Activated T-helper 17 cell treated with anti-CD3 and anti-CD28 coated beads, Interleukin-2, amount 50 U/mL, for 72 hours (primary cell): ENCODE measurements around the gene MIS18A. TPM values are rescaled to one million over a fixed set of nuclear protein-coding genes. Genes with fewer than 3 reads are reported as not detected.
"Not testable (repeated sequence)": the region's sequence is repeated elsewhere in the genome, so short reads cannot be mapped to it uniquely, and the experiment has no call there.

ENCODE experiments used
- ATAC-seq: fragments of 150-1000 bp; cut with Tn5 transposase; replicated peaks from 2 replicates; pipeline ENCODE4 v1.10.0; 2021; ENCODE audit warnings: mild to moderate bottlenecking, moderate library complexity
- H3K27ac Mint-ChIP-seq: one replicate; pipeline ENCODE4 v1.8.0; 2022; ENCODE audit warnings: mixed read lengths
- H3K27me3 Mint-ChIP-seq: one replicate; pipeline ENCODE4 v1.8.0; 2022; ENCODE audit warnings: mixed read lengths
- H3K36me3 Mint-ChIP-seq: one replicate; pipeline ENCODE4 v1.8.0; 2022; ENCODE audit warnings: low read depth, mild to moderate bottlenecking, mixed read lengths
- H3K4me1 Mint-ChIP-seq: one replicate; pipeline ENCODE4 v1.8.0; 2022; ENCODE audit warnings: mixed read lengths
- H3K4me3 Mint-ChIP-seq: one replicate; pipeline ENCODE4 v1.8.0; 2022; ENCODE audit warnings: mild to moderate bottlenecking, mixed read lengths
- H3K9me3 Mint-ChIP-seq: one replicate; pipeline ENCODE4 v1.8.0; 2022; ENCODE audit warnings: mixed read lengths
- total RNA-seq, 2 donors: library from RNA; stranded (reverse); gene quantifications; one replicate each; pipeline ENCODE4 v1.2.3, GENCODE V29; 2022

Gene MIS18A
- total RNA-seq, 2 donors from 2014 or later = 15.3 to 22.4 TPM

GRCh38 chr21:32312326-32312725 lies 33.5 kb upstream of the MIS18A start:
- H3K27ac Mint-ChIP-seq = no peak overlapping the region
- no peaks in the 10 kb centered on the region for H3K4me1 Mint-ChIP-seq
- no peak overlapping the region for H3K4me3 Mint-ChIP-seq
- ATAC-seq = no peak
- no peaks in the 10 kb centered on the region for H3K9me3 Mint-ChIP-seq
- H3K27me3 Mint-ChIP-seq = no peaks in the 10 kb centered on the region
- peaks cover 73% of the 10 kb centered on the region for H3K36me3 Mint-ChIP-seq

GRCh38 chr21:32311621-32312020 lies 32.8 kb upstream of the MIS18A start:
- ATAC-seq = no peak
- H3K36me3 Mint-ChIP-seq = peaks cover 75% of the 10 kb centered on the region
- no peak overlapping the region for H3K27ac Mint-ChIP-seq
- H3K27me3 Mint-ChIP-seq = no peaks in the 10 kb centered on the region
- H3K4me3 Mint-ChIP-seq = no peak overlapping the region
- no peaks in the 10 kb centered on the region for H3K4me1 Mint-ChIP-seq
- H3K9me3 Mint-ChIP-seq = no peaks in the 10 kb centered on the region

- H3K27me3 Mint-ChIP-seq, H3K9me3 Mint-ChIP-seq, H3K27ac Mint-ChIP-seq, H3K4me1 Mint-ChIP-seq, ATAC-seq, H3K4me3 Mint-ChIP-seq: not testable (repeated sequence)
- peaks cover 70% of the 10 kb centered on the region for H3K36me3 Mint-ChIP-seq
Observed at GRCh38 chr21:32310976-32311375, 32.1 kb upstream of the MIS18A start.

- peaks cover 63% of the 10 kb centered on the region for H3K36me3 Mint-ChIP-seq
- no peak overlapping the region for H3K27ac Mint-ChIP-seq
- H3K9me3 Mint-ChIP-seq = no peaks in the 10 kb centered on the region
- H3K27me3 Mint-ChIP-seq = no peaks in the 10 kb centered on the region
- no peak for ATAC-seq
- H3K4me3 Mint-ChIP-seq = no peak overlapping the region
- H3K4me1 Mint-ChIP-seq = no peaks in the 10 kb centered on the region
Observed at GRCh38 chr21:32309906-32310460, 31.1 kb upstream of the MIS18A start.

- Mint-ChIP-seq H3K36me3 (peaks cover 52% of the 10 kb centered on the region), H3K27me3 (no peaks in the 10 kb centered on the region), H3K4me3 (no peak overlapping the region), H3K4me1 (no peaks in the 10 kb centered on the region), H3K9me3 (no peaks in the 10 kb centered on the region), H3K27ac (no peak overlapping the region)
- no peak for ATAC-seq
Observed at GRCh38 chr21:32308696-32309095, 29.8 kb upstream of the MIS18A start.

GRCh38 chr21:32307706-32308105 lies 28.9 kb upstream of the MIS18A start:
- no peaks in the 10 kb centered on the region for H3K4me1 Mint-ChIP-seq
- H3K27me3 Mint-ChIP-seq = no peaks in the 10 kb centered on the region
- H3K9me3 Mint-ChIP-seq = no peaks in the 10 kb centered on the region
- no peak overlapping the region for H3K27ac Mint-ChIP-seq
- H3K36me3 Mint-ChIP-seq = peaks cover 42% of the 10 kb centered on the region
- no peak for ATAC-seq
- no peak overlapping the region for H3K4me3 Mint-ChIP-seq

GRCh38 chr21:32306021-32306780 lies 27.4 kb upstream of the MIS18A start:
- Mint-ChIP-seq H3K27me3 (no peaks in the 10 kb centered on the region), H3K4me3 (no peak overlapping the region), H3K27ac (no peak overlapping the region), H3K36me3 (peaks cover 36% of the 10 kb centered on the region), H3K9me3 (no peaks in the 10 kb centered on the region), H3K4me1 (no peaks in the 10 kb centered on the region)
- ATAC-seq = no peak

GRCh38 chr21:32304998-32305397 lies 26.1 kb upstream of the MIS18A start:
- Mint-ChIP-seq H3K27me3 (no peaks in the 10 kb centered on the region), H3K27ac (peak overlapping the region; percentile 48), H3K4me1 (no peaks in the 10 kb centered on the region), H3K36me3 (peaks cover 34% of the 10 kb centered on the region), H3K4me3 (no peak overlapping the region), H3K9me3 (no peaks in the 10 kb centered on the region)
- no peak for ATAC-seq

GRCh38 chr21:32303385-32303784 lies 24.5 kb upstream of the MIS18A start:
- H3K27ac Mint-ChIP-seq = no peak overlapping the region

GRCh38 chr21:32302560-32302959 lies 23.7 kb upstream of the MIS18A start:
- Mint-ChIP-seq H3K27ac (no peak overlapping the region), H3K4me1 (no peaks in the 10 kb centered on the region), H3K4me3 (no peak overlapping the region), H3K36me3 (peaks cover 20% of the 10 kb centered on the region), H3K9me3 (no peaks in the 10 kb centered on the region), H3K27me3 (no peaks in the 10 kb centered on the region)
- no peak for ATAC-seq

More at GRCh38 chr21:32303385-32303784, 24.5 kb upstream of the MIS18A start:
- H3K36me3 Mint-ChIP-seq = peaks cover 24% of the 10 kb centered on the region
- no peak overlapping the region for H3K4me3 Mint-ChIP-seq
- ATAC-seq = no peak
- H3K9me3 Mint-ChIP-seq = no peaks in the 10 kb centered on the region
- no peaks in the 10 kb centered on the region for H3K4me1 Mint-ChIP-seq
- no peaks in the 10 kb centered on the region for H3K27me3 Mint-ChIP-seq

GRCh38 chr21:32301596-32301995 lies 22.7 kb upstream of the MIS18A start:
- H3K9me3 Mint-ChIP-seq = no peaks in the 10 kb centered on the region
- H3K4me3 Mint-ChIP-seq = no peak overlapping the region
- no peak overlapping the region for H3K27ac Mint-ChIP-seq
- H3K36me3 Mint-ChIP-seq = peaks cover 13% of the 10 kb centered on the region
- ATAC-seq = no peak
- no peaks in the 10 kb centered on the region for H3K4me1 Mint-ChIP-seq
- H3K27me3 Mint-ChIP-seq = no peaks in the 10 kb centered on the region

GRCh38 chr21:32300117-32300681 lies 21.4 kb upstream of the MIS18A start:
- ATAC-seq = no peak
- no peaks in the 10 kb centered on the region for H3K27me3 Mint-ChIP-seq
- no peak overlapping the region for H3K27ac Mint-ChIP-seq
- H3K4me1 Mint-ChIP-seq = no peaks in the 10 kb centered on the region
- no peak overlapping the region for H3K4me3 Mint-ChIP-seq
- H3K36me3 Mint-ChIP-seq = peaks cover 12% of the 10 kb centered on the region
- H3K9me3 Mint-ChIP-seq = no peaks in the 10 kb centered on the region

- no peaks in the 10 kb centered on the region for H3K4me1 Mint-ChIP-seq
- no peak overlapping the region for H3K4me3 Mint-ChIP-seq
- no peak for ATAC-seq
- H3K36me3 Mint-ChIP-seq = peaks cover 12% of the 10 kb centered on the region
- H3K9me3 Mint-ChIP-seq = no peaks in the 10 kb centered on the region
- H3K27me3 Mint-ChIP-seq = no peaks in the 10 kb centered on the region
- no peak overlapping the region for H3K27ac Mint-ChIP-seq
Observed at GRCh38 chr21:32299695-32300094, 20.8 kb upstream of the MIS18A start.

GRCh38 chr21:32298658-32299081 lies 19.8 kb upstream of the MIS18A start, which contains the start of gene MRAP:
TSS of gene MRAP (plus strand) at chr21:32298855. CDS start at chr21:32298972, 117 bp downstream.
- Mint-ChIP-seq H3K4me3 (no peak within 1 kb of the TSS), H3K9me3 (no peaks in the 10 kb centered on the region), H3K4me1 (no peaks in the 10 kb centered on the region), H3K36me3 (peaks cover 12% of the 10 kb centered on the region), H3K27ac (no peak within 1 kb of the TSS), H3K27me3 (no peaks in the 10 kb centered on the region)
- ATAC-seq = no peak

- ATAC-seq = no peak
- no peak overlapping the region for H3K4me3 Mint-ChIP-seq
- H3K9me3 Mint-ChIP-seq = no peaks in the 10 kb centered on the region
- no peak overlapping the region for H3K27ac Mint-ChIP-seq
- peaks cover 12% of the 10 kb centered on the region for H3K36me3 Mint-ChIP-seq
- no peaks in the 10 kb centered on the region for H3K27me3 Mint-ChIP-seq
- no peaks in the 10 kb centered on the region for H3K4me1 Mint-ChIP-seq
Observed at GRCh38 chr21:32298148-32298559, 19.3 kb upstream of the MIS18A start.
